ENCODE data around the gene TJP1. TPM values are rescaled to one million over a fixed set of nuclear protein-coding genes. Genes with fewer than 3 reads are reported as not detected.
"Not testable (repeated sequence)": the region's sequence is repeated elsewhere in the genome, so short reads cannot be mapped to it uniquely, and the experiment has no call there.

TJP1 gene
- total RNA-seq, 4 donors from 2014 or later, result 45.4 to 112 (median 88.3) TPM

- no peak for TF ChIP-seq CTCF (IDR thresholded peaks at IDR 0.05)
- no peak for TF ChIP-seq POLR2A (IDR thresholded peaks at IDR 0.05)
- Histone ChIP-seq H3K4me3 (no peak overlapping the region), H3K36me3 (no peaks in the 10 kb centered on the region), H3K4me1 (peaks cover 0 to 25% (median 0%) of the 10 kb centered on the region in 4 donors), H3K27me3 (no peaks in the 10 kb centered on the region), H3K9me3 (peaks cover 0 to 12% (median 0%) of the 10 kb centered on the region in 4 donors), H3K27ac (no peak overlapping the region)
- no peak for DNase-seq
These were observed 4.1 kb downstream of the TJP1 start for GRCh38 chr15:29818141-29818540.

- H3K9me3 ChIP-seq, H3K27me3 ChIP-seq, DNase-seq, H3K4me3 ChIP-seq, H3K36me3 ChIP-seq, H3K27ac ChIP-seq: not testable (repeated sequence)
- peaks cover 0 to 26% (median 0%) of the 10 kb centered on the region in 4 donors for H3K4me1 ChIP-seq
These were observed 4.8 kb downstream of the TJP1 start for GRCh38 chr15:29817455-29817854.

- H3K27me3 ChIP-seq, result no peaks in the 10 kb centered on the region
- H3K4me3 ChIP-seq, result no peak overlapping the region
- peaks cover 0 to 27% (median 0%) of the 10 kb centered on the region in 4 donors for H3K4me1 ChIP-seq
- H3K9me3 ChIP-seq, result no peaks in the 10 kb centered on the region
- DNase-seq, result no peak
- TF ChIP-seq POLR2A (IDR thresholded peaks at IDR 0.05) (no peak), CTCF (IDR thresholded peaks at IDR 0.05) (no peak)
- no peaks in the 10 kb centered on the region for H3K36me3 ChIP-seq
- no peak overlapping the region for H3K27ac ChIP-seq
These were observed 7.1 kb downstream of the TJP1 start for GRCh38 chr15:29815000-29815710.

GRCh38 chr15:29813009-29813408, 9.3 kb downstream of the TJP1 start:
- TF ChIP-seq CTCF (IDR thresholded peaks at IDR 0.05) (no peak), POLR2A (IDR thresholded peaks at IDR 0.05) (no peak)
- Histone ChIP-seq H3K4me1 (peaks cover 0 to 24% (median 0%) of the 10 kb centered on the region in 4 donors), H3K4me3 (no peak overlapping the region), H3K27ac (no peak overlapping the region), H3K36me3 (no peaks in the 10 kb centered on the region), H3K27me3 (no peaks in the 10 kb centered on the region), H3K9me3 (no peaks in the 10 kb centered on the region)
- no peak for DNase-seq

- TF ChIP-seq CTCF (IDR thresholded peaks at IDR 0.05) (no peak), POLR2A (IDR thresholded peaks at IDR 0.05) (no peak)
- DNase-seq, result no peak
- no peak overlapping the region for H3K27ac ChIP-seq
- no peaks in the 10 kb centered on the region for H3K36me3 ChIP-seq
- no peaks in the 10 kb centered on the region for H3K27me3 ChIP-seq
- no peaks in the 10 kb centered on the region for H3K9me3 ChIP-seq
- H3K4me1 ChIP-seq, result peaks cover 0 to 24% (median 0%) of the 10 kb centered on the region in 4 donors
- H3K4me3 ChIP-seq, result no peak overlapping the region
These were observed 9.9 kb downstream of the TJP1 start for GRCh38 chr15:29812384-29812694.

- H3K4me3 ChIP-seq, result no peak overlapping the region
- H3K36me3 ChIP-seq, result no peaks in the 10 kb centered on the region
- TF ChIP-seq POLR2A (IDR thresholded peaks at IDR 0.05), result no peak
- H3K27ac ChIP-seq, result no peak overlapping the region
- DNase-seq, result no peak
- H3K9me3 ChIP-seq, result no peaks in the 10 kb centered on the region
- peaks cover 0 to 24% (median 0%) of the 10 kb centered on the region in 4 donors for H3K4me1 ChIP-seq
- no peaks in the 10 kb centered on the region for H3K27me3 ChIP-seq
These were observed 10.4 kb downstream of the TJP1 start for GRCh38 chr15:29811691-29812383.
